Left lung (tissue), 10 donors: Measurements from ENCODE around the gene ESD. TPM values are rescaled to one million over a fixed set of nuclear protein-coding genes. Genes with fewer than 3 reads are reported as not detected.

Experiments
- ATAC-seq: fragments of 200-7000 bp; cut with Tn5 transposase; one replicate; pipeline ENCODE4 v1.9.1; 2020; ENCODE audit warnings: moderate library complexity
- DNase-seq, 4 donors: peaks; one replicate each; pipeline ENCODE4 v3.0.0-alpha.2; 2013 to 2020
- H3K27ac ChIP-seq, 2 donors: fragments of 200-600 bp; sonication (generic) in 1 of 2; one replicate each; pipeline versions ENCODE4 v1.5.0 to v1.8.0; 2020 to 2021
- H3K27me3 ChIP-seq, 2 donors: fragments of 200-600 bp; sonication (generic) in 1 of 2; one replicate each; pipeline versions ENCODE4 v1.5.0 to v1.8.0; 2020 to 2021
- H3K36me3 ChIP-seq, 2 donors: fragments of 200-600 bp; sonication (generic) in 1 of 2; one replicate each; pipeline versions ENCODE4 v1.5.0 to v1.8.0; 2020 to 2021
- H3K4me1 ChIP-seq, 2 donors: fragments of 200-600 bp; one replicate each; pipeline ENCODE4 v1.8.0; 2021
- H3K4me3 ChIP-seq, 2 donors: fragments of 200-600 bp; sonication (generic) in 1 of 2; one replicate each; pipeline versions ENCODE4 v1.5.0 to v1.8.0; 2020 to 2021; ENCODE audit warnings: mild to moderate bottlenecking in 1 of 2
- H3K9me3 ChIP-seq, 2 donors: fragments of 200-600 bp; sonication (generic) in 1 of 2; one replicate each; pipeline versions ENCODE4 v1.5.0 to v1.8.0; 2020 to 2021
- CTCF ChIP-seq, 2 donors: fragments of 200-600 bp; sonication (generic) in 1 of 2; IDR thresholded peaks; one replicate each; pipeline versions ENCODE4 v1.5.0 to v1.8.0; 2021; ENCODE audit warnings: antibody characterized with exemption in 2 of 2
- intact Hi-C, 2 donors: fragments of 100-400 bp; cut with DNase I; formaldehyde crosslinking; loops; one replicate each; pipeline versions ENCODE4 v1.11.2 to v1.14.2; 2022
- polyA plus RNA-seq, 6 donors: library from polyadenylated mRNA; unstranded; fragments of 120-200 nt; gene quantifications; one replicate each; pipeline ENCODE4 v1.2.1, GENCODE V29; 2013; ENCODE audit not compliant: insufficient read length in 6 of 6
- total RNA-seq, 2 donors: library from RNA; stranded (reverse); fragmentation: NEBNext Ultra II Directional; extraction: Animal tissue kit (Norgen Biotek cat#: 25700); gene quantifications; one replicate each; pipeline ENCODE4 v1.2.1, GENCODE V29; 2021
- donor health status: DM: no; HTN: yes; CAD: no.
- donor health status: DM: no; HTN: no; CAD: no.

Gene ESD
- total and polyA plus RNA-seq, 8 donors: 99.6 to 277 (median 235) TPM

GRCh38 chr13:46796129-46796514 lies 839 bp downstream of the ESD start:
- peak overlapping the region; percentile 93 to 94 for H3K27ac ChIP-seq
- ATAC-seq (no peak), DNase-seq (no peak)
- intact Hi-C loops: no loop called here
- H3K9me3 ChIP-seq: no peaks in the 10 kb centered on the region
- H3K27me3 ChIP-seq: no peaks in the 10 kb centered on the region
- no peak for TF ChIP-seq CTCF (IDR thresholded peaks at IDR 0.05)
- H3K4me1 ChIP-seq: peaks cover 7 to 40% of the 10 kb centered on the region in 2 donors
- H3K36me3 ChIP-seq: peaks cover 0 to 2% of the 10 kb centered on the region in 2 donors
- peak overlapping the region; percentile 79 to 87 for H3K4me3 ChIP-seq

GRCh38 chr13:46795321-46795720 lies 1.6 kb downstream of the ESD start:
- DNase-seq (no peak), ATAC-seq (no peak)
- H3K4me1 ChIP-seq: peaks cover 7 to 40% of the 10 kb centered on the region in 2 donors
- H3K9me3 ChIP-seq: no peaks in the 10 kb centered on the region
- no peaks in the 10 kb centered on the region for H3K27me3 ChIP-seq
- no peak for TF ChIP-seq CTCF (IDR thresholded peaks at IDR 0.05)
- peaks cover 0 to 10% of the 10 kb centered on the region in 2 donors for H3K36me3 ChIP-seq
- H3K27ac ChIP-seq: no peak overlapping the region
- peak overlapping the region in 1 of 2 donors; percentile 87 for H3K4me3 ChIP-seq
- intact Hi-C loops: no loop called here

GRCh38 chr13:46783504-46783903 lies 13.5 kb downstream of the ESD start:
- H3K36me3 ChIP-seq: peaks cover 0 to 91% of the 10 kb centered on the region in 2 donors
- intact Hi-C loops: no loop called here
- no peak overlapping the region for H3K27ac ChIP-seq
- no peaks in the 10 kb centered on the region for H3K9me3 ChIP-seq
- no peaks in the 10 kb centered on the region for H3K27me3 ChIP-seq
- DNase-seq: no peak
- no peak for ATAC-seq
- H3K4me1 ChIP-seq: no peaks in the 10 kb centered on the region
- no peak for TF ChIP-seq CTCF (IDR thresholded peaks at IDR 0.05)
- no peak overlapping the region for H3K4me3 ChIP-seq

- no peak for DNase-seq
- TF ChIP-seq CTCF (IDR thresholded peaks at IDR 0.05): no peak
- Histone ChIP-seq H3K4me3 (no peak overlapping the region), H3K9me3 (no peaks in the 10 kb centered on the region), H3K4me1 (no peaks in the 10 kb centered on the region), H3K27me3 (no peaks in the 10 kb centered on the region), H3K27ac (no peak overlapping the region), H3K36me3 (peaks cover 0 to 89% of the 10 kb centered on the region in 2 donors)
- intact Hi-C loops: no loop called here
- ATAC-seq: no peak
Observed at GRCh38 chr13:46782691-46783090, 14.3 kb downstream of the ESD start.

GRCh38 chr13:46782066-46782465 lies 14.9 kb downstream of the ESD start:
- DNase-seq (no peak), ATAC-seq (no peak)
- Histone ChIP-seq H3K27me3 (no peaks in the 10 kb centered on the region), H3K4me1 (no peaks in the 10 kb centered on the region), H3K9me3 (no peaks in the 10 kb centered on the region), H3K4me3 (no peak overlapping the region), H3K36me3 (peaks cover 0 to 93% of the 10 kb centered on the region in 2 donors), H3K27ac (no peak overlapping the region)
- no peak for TF ChIP-seq CTCF (IDR thresholded peaks at IDR 0.05)
- intact Hi-C loops: no loop called here
